ENCODE measurements around the gene TOMM40. TPM values are rescaled to one million over a fixed set of nuclear protein-coding genes. Genes with fewer than 3 reads are reported as not detected.
"Not testable (repeated sequence)": the region's sequence is repeated elsewhere in the genome, so short reads cannot be mapped to it uniquely, and the experiment has no call there.

The TOMM40 gene
- total and polyA plus RNA-seq, 11 donors = 32.2 to 79.9 (median 46.3) TPM

DNA sequence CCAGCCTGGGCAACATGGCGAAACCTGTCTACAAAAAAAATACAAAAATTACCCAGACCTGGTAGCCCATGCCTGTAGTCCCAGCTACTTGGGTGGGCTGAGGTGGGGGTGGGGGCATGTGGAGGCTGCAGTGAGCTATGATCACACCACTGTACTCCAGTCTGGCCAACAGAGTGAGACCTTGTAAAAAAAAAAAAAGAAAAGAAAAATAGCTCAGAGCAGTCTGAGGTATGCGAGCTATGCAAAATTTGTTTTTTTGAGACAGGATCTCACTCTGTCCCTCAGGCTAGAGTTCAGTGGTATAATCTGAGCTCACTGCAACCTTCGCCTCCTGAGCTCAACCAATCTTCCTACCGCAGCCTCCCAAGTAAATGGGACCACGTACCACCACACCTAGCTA is 7.1 kb upstream of the TOMM40 start:
- Histone ChIP-seq H3K9me3 (no peaks in the 10 kb centered on the region), H3K27ac (no peak overlapping the region), H3K4me3 (no peak overlapping the region), H3K4me1 (peaks cover 0 to 5% (median 0%) of the 10 kb centered on the region in 12 donors), H3K27me3 (no peaks in the 10 kb centered on the region), H3K36me3 (peaks cover 0 to 68% (median 50%) of the 10 kb centered on the region in 9 donors)
- ATAC-seq (no peak), DNase-seq (no peak)
- WGBS, 4 donors = 94 to 96% (median 95%) methylated on average over 5 of the region's 5 CpGs
- intact Hi-C loops (cut with DNase I) = no loop called here
- TF ChIP-seq, protein P1, sequence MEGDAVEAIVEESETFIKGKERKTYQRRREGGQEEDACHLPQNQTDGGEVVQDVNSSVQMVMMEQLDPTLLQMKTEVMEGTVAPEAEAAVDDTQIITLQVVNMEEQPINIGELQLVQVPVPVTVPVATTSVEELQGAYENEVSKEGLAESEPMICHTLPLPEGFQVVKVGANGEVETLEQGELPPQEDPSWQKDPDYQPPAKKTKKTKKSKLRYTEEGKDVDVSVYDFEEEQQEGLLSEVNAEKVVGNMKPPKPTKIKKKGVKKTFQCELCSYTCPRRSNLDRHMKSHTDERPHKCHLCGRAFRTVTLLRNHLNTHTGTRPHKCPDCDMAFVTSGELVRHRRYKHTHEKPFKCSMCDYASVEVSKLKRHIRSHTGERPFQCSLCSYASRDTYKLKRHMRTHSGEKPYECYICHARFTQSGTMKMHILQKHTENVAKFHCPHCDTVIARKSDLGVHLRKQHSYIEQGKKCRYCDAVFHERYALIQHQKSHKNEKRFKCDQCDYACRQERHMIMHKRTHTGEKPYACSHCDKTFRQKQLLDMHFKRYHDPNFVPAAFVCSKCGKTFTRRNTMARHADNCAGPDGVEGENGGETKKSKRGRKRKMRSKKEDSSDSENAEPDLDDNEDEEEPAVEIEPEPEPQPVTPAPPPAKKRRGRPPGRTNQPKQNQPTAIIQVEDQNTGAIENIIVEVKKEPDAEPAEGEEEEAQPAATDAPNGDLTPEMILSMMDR (IDR thresholded peaks at IDR 0.05) = no peak
- no peak for TF ChIP-seq POLR2A (IDR thresholded peaks at IDR 0.05)

DNA sequence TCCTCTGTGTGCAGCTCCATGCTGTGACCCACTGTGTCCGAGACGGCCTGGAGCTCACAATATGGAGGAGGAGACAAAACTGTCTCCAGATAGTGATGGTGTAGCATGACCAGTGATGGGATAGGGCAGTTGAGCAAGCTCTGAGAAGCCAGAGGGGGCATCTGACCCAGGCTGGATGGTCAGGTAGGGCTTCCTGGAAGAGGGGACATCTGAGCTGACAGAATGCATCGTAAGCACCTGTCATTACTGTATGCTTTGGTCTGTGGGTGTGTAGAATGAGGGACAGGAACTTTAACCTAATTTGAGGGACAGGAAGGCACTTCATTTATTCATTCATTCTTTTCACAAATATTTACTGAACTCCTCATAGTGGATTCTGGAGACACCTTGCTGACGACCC is 6.5 kb upstream of the TOMM40 start:
- Histone ChIP-seq H3K4me1 (peaks cover 0 to 6% (median 3%) of the 10 kb centered on the region in 12 donors), H3K4me3 (no peak overlapping the region), H3K27ac (no peak overlapping the region), H3K9me3 (no peaks in the 10 kb centered on the region), H3K27me3 (no peaks in the 10 kb centered on the region), H3K36me3 (peaks cover 0 to 62% (median 49%) of the 10 kb centered on the region in 9 donors)
- DNase-seq = peak in 1 of 5 donors; percentile 7
- no peak for ATAC-seq
- 88 to 97% (median 95%) methylated on average over 4 of the region's 4 CpGs for WGBS, 4 donors
- no peak for TF ChIP-seq POLR2A (IDR thresholded peaks at IDR 0.05)
- TF ChIP-seq, protein P1 (IDR thresholded peaks at IDR 0.05) = no peak
- intact Hi-C loops (cut with DNase I) = no loop called here

DNA sequence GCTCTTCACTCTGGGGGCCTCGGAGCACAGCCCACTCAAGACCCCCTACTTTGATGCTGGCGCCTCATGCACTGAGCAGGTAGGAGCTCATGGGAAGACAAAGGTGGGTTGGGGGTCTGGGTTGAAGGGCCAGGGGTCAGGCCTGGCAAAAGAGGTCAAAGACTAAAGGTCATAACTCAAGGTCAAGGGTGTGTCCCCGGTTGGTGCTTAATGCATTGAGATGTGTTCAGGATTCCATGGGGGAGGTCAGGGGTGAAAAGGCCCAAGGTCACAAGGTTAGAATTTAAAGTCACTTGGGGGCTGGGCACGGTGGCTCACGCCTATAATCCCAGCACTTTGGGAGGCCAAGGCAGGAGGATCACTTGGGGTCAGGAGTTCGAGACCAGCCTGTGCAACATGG is 4.9 kb upstream of the TOMM40 start:
- H3K27ac ChIP-seq = no peak overlapping the region
- intact Hi-C loops (cut with DNase I) = no loop called here
- peaks cover 0 to 12% (median 9%) of the 10 kb centered on the region in 12 donors for H3K4me1 ChIP-seq
- 92 to 96% (median 95%) methylated on average over 4 to 6 of the region's 6 CpGs for WGBS, 4 donors
- H3K27me3 ChIP-seq = no peaks in the 10 kb centered on the region
- TF ChIP-seq, protein P1 (IDR thresholded peaks at IDR 0.05) = no peak
- peaks cover 0 to 57% (median 48%) of the 10 kb centered on the region in 9 donors for H3K36me3 ChIP-seq
- H3K9me3 ChIP-seq = no peaks in the 10 kb centered on the region
- no peak overlapping the region for H3K4me3 ChIP-seq
- DNase-seq (no peak), ATAC-seq (no peak)

DNA sequence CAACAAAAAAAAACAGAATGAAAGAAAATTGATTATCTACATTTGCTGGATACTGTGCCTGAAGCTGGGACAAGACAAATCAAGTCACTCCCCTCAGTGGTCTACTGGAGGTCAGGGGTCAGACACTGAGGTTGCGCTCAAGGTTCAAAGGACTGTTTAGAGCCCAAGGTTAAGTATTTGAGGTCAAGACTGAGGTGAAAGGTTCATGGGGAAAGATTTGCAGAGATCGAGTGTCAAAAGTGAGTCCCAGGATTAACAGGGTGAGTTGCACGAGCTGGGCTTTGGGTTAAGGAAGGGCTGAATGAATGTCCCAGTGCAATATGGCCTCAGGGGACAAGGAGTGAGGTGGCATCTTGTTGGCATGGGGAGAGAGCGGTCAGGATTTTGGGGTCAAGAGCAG is 3.4 kb upstream of the TOMM40 start:
- DNase-seq = no peak
- ATAC-seq = no peak
- Histone ChIP-seq H3K36me3 (peaks cover 0 to 57% (median 49%) of the 10 kb centered on the region in 9 donors), H3K9me3 (no peaks in the 10 kb centered on the region), H3K27ac (no peak overlapping the region), H3K27me3 (no peaks in the 10 kb centered on the region), H3K4me1 (peaks cover 0 to 23% (median 19%) of the 10 kb centered on the region in 12 donors), H3K4me3 (no peak overlapping the region)
- intact Hi-C loops (cut with DNase I) = no loop called here
- 91 to 97% (median 92%) methylated on average over 4 of the region's 4 CpGs for WGBS, 4 donors
- TF ChIP-seq POLR2A (IDR thresholded peaks at IDR 0.05) = no peak
- TF ChIP-seq, protein P1 (IDR thresholded peaks at IDR 0.05) = no peak

DNA sequence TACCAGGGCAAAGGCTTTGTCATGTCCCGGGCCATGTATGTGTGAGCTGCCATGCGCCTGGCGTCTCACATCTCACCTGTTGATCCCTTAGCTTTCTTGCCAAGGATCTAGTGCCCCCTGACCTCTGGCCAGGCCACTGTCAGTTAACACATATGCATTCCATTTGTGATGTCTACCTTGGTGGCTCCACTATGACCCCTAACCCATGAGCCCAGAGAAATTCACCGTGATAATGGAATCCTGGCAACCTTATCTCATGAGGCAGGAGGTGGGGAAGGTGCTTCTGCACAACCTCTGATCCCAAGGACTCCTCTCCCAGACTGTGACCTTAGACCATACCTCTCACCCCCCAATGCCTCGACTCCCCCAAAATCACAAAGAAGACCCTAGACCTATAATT is 2.7 kb upstream of the TOMM40 start:
- H3K9me3 ChIP-seq; H3K27ac ChIP-seq; ATAC-seq; H3K4me3 ChIP-seq; DNase-seq; intact Hi-C loops (cut with DNase I); H3K27me3 ChIP-seq: not testable (repeated sequence)
- 83 to 93% (median 90%) methylated on average over 4 to 5 of the region's 5 CpGs for WGBS, 4 donors
- Histone ChIP-seq H3K36me3 (peaks cover 0 to 59% (median 52%) of the 10 kb centered on the region in 9 donors), H3K4me1 (peaks cover 0 to 30% (median 21%) of the 10 kb centered on the region in 12 donors)
